RWPE1 (cell line): Measurements from ENCODE around the gene PRG2.
"Not testable (repeated sequence)": the region's sequence is repeated elsewhere in the genome, so short reads cannot be mapped to it uniquely, and the experiment has no call there.

Source experiments
- CTCF ChIA-PET: fragments of 350-600 bp; sonication (Branson Sonifier 250); formaldehyde crosslinking; extraction: SDS; loops from one replicate; lab custom pipeline; 2021; lab: Yijun Ruan, JAX
- POLR2A ChIA-PET: fragments of 400-600 bp; formaldehyde crosslinking; extraction: SDS; loops from one replicate; lab custom pipeline; 2020; ENCODE audit warnings: antibody characterized with exemption; ENCODE audit not compliant: low non-redundant PET; lab: Yijun Ruan, JAX
- DNase-seq: peaks from one replicate; pipeline ENCODE4 v3.0.0; 2012; ENCODE audit warnings: low spot score
- H3K27ac ChIP-seq: fragments of 450-650 bp; 2 replicates; pipeline ENCODE4 v1.5.1; 2017
- TF ChIP-seq, protein P1 (sequence below): fragments of 450-650 bp; conservative IDR thresholded peaks from 2 replicates; pipeline ENCODE4 v1.5.1; 2017; ENCODE audit warnings: low read depth, mild to moderate bottlenecking

The PRG2 gene

DNA sequence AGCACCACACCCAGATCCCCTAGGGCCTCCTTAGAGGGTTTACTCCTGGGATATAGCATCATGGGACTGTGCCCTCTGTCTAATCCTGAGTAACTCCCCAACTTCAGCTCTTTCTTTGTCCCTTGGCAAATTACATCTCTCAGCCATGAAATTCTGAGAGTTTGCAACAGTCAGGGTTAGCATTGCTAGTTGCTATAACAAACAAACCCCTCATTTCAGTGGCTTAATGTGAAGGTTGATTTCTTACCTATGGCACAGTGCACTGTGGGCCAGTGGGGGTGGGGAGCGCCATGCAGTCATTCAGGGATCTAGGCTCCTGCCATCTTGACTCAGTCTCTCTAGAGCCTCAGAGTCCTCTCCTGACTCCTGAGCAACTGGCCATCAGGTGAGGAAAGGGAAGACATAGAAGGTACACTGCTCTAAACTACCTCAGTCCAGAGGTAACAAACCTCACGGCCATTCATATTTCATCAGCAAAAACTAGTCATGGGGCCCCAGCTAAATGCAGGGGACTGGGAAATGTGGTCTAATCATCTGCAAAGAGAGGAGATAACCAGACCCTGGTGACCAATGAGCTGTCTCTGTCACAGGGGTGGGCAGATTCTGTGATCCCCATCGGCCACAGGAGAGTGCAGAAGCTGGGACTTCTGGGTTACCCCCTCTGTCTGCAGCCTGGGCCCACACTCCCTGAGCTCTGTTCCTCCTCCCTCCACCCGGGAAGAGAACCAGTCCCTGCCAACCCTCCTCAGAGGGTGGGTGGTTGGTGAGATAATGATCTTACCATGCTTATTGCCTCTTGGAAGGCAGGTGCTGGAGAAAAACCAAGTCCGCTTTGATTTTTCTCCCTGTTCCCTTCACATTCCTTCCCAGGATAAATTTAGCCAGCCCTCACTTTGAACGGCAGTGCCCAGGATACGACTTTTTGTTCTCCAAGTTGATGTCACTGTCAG lies 27.0 kb downstream of the PRG2 start:
- DNase-seq, result no peak
- ChIA-PET POLR2A (no interaction called here), CTCF (interaction anchor here (1.2 kb wide), 1 partner anchor 95 kb away, joined by 4 read pairs; no protein-coding TSS in a partner anchor)
- H3K27ac ChIP-seq, result no peak overlapping the region
- TF ChIP-seq, protein P1, sequence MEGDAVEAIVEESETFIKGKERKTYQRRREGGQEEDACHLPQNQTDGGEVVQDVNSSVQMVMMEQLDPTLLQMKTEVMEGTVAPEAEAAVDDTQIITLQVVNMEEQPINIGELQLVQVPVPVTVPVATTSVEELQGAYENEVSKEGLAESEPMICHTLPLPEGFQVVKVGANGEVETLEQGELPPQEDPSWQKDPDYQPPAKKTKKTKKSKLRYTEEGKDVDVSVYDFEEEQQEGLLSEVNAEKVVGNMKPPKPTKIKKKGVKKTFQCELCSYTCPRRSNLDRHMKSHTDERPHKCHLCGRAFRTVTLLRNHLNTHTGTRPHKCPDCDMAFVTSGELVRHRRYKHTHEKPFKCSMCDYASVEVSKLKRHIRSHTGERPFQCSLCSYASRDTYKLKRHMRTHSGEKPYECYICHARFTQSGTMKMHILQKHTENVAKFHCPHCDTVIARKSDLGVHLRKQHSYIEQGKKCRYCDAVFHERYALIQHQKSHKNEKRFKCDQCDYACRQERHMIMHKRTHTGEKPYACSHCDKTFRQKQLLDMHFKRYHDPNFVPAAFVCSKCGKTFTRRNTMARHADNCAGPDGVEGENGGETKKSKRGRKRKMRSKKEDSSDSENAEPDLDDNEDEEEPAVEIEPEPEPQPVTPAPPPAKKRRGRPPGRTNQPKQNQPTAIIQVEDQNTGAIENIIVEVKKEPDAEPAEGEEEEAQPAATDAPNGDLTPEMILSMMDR, result no peak

DNA sequence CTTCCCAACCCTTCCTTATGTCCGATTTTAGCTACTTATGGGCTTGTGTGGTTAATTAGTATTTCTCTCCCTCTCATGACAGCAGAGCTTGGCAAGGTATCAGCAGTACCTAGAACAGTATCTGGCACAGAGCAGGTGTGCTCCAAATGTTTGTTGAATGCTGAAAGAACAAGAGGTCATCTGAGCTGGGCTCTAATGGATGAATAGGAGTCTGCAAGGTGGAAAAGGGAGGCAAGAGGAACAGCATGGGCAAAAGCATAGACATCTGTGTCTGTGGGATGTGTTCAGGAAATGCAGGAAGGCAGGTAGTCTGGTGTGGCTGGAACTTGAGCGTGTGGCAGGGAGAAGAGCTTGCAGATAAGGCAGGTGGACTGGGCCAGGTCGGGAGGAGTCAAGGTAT lies 28.5 kb downstream of the PRG2 start:
- ChIA-PET POLR2A (no interaction called here), CTCF (interaction anchor here (1.2 kb wide), 1 partner anchor 97 kb away, joined by 4 read pairs; no protein-coding TSS in a partner anchor)
- H3K27ac ChIP-seq, result no peak overlapping the region
- DNase-seq, result no peak
- TF ChIP-seq, protein P1, result no peak

DNA sequence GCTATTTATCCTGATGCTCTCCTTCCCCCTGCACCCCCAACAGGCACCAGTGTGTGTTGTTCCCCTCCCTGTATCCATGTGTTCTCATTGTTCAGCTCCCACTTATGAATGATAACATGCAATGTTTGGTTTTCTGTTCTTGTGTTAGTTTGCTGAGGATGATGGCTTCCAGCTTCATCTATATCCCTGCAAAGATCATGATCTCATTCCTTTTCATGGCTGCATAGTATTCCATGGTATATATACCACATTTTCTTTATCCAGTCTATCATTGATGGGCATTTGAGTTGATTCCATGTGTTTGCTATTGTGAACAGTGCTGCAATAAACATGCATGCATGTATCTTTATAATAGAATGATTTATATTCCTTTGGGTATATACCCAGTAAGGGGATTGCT lies 29.0 kb downstream of the PRG2 start:
- POLR2A ChIA-PET, result not testable (repeated sequence)

DNA sequence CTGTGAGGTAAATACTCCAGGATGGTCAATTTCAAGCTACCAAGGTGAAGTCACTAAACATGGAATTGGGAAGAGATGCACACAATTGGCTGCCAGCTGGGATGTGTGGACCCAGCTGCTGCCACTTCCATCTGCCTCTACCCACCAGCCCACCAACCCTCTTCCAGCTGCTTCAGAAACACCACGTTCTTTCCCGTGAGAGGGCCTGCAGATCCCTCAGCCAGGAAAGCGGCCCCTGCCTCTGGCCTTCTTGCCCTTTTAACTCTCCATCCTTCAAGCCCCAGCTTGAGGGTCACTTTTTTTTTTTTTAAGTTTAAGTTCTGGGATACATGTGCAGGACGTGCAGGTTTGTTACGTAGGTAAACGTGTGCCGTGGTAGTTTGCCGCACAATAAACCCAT lies 29.5 kb downstream of the PRG2 start:
- TF ChIP-seq, protein P1, result no peak
- ChIA-PET CTCF (no interaction called here), POLR2A (no interaction called here)
- no peak for DNase-seq
- no peak overlapping the region for H3K27ac ChIP-seq

More for the DNA sequence above, 29.0 kb downstream of the PRG2 start:
- CTCF ChIA-PET, H3K27ac ChIP-seq, DNase-seq: not testable (repeated sequence)

DNA sequence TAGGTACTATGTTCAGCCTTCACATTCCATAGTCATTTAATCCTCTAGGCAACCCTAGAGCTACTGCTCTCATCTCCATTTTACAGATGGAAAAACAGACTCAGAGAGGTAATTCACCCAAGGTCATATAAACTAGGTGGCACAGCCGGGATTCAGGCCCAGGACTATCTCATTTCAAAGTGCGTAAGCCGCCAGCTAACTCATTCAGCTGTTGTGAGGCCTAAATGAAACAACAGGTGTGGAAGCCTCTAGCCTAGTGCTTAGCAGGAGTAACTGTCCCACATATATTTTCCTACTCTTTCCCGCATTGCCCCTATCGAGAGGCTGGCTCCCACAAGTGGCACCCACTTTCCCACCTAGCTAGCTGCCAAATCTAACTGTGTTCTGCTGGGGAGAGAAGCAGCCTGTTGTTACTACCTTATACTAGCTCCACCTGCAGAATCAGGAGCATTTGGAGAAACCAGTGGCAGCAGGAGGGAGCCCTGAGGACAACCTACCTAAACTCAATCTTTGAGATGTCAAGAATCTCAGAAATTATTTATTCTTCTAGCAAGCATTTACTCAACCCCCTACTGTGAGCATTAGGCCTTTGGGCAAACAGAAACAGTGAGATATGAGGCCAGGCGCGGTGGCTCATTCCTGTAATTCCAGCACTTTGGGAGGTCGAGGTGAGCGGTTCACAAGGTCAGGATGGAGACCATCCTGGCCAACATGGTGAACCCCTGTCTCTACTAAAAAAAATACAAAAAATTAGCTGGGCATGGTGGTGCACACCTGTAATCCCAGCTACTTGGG lies 30.4 kb downstream of the PRG2 start:
- TF ChIP-seq, protein P1, result no peak
- ChIA-PET POLR2A (no interaction called here), CTCF (interaction anchor here (0.6 kb wide), 1 partner anchor 98 kb away, joined by 3 read pairs; no protein-coding TSS in a partner anchor)
- no peak for DNase-seq
- no peak overlapping the region for H3K27ac ChIP-seq

DNA sequence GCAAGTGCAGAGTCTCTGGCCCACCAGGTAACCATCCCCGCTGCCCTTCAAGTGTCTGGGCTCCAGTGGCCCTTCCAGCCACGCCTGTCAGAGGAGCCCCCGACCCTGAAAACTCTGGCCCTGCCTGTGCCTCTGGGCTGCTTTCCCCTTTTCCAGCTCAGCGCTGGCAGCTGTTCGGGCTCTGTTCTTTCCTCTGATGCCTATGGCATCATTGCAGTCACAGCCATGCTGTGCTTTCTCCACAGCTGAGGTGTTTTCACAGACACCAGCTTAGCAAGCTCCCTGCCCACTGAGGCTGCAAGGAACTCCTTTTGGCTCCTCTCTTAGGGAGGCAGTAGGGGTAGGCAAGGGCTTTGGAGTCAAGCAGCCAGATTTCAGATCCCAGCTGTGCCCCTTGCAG lies 31.1 kb downstream of the PRG2 start:
- POLR2A ChIA-PET, result no interaction called here

More for the DNA sequence above, 31.1 kb downstream of the PRG2 start:
- no peak overlapping the region for H3K27ac ChIP-seq
- CTCF ChIA-PET, result interaction anchor here (0.6 kb wide), 1 partner anchor 99 kb away, joined by 3 read pairs; no protein-coding TSS in a partner anchor
- TF ChIP-seq, protein P1, result no peak
- DNase-seq, result no peak
